ENCODE data around the gene ACTA2.

Gene ACTA2

GRCh38 chr10:88952647-88953111 is at the start of gene ACTA2:
Gene ACTA2, minus strand, starts transcription at chr10:88952773. Its CDS starts 3,843 bp downstream, at chr10:88948930.
- no peak for DNase-seq

GRCh38 chr10:89001729-89002072 is 49.1 kb upstream of the ACTA2 start:
- no peak for DNase-seq

- no peak for DNase-seq
Measured at GRCh38 chr10:89001024-89001728, 48.6 kb upstream of the ACTA2 start.

GRCh38 chr10:88999625-89000024 is 47.1 kb upstream of the ACTA2 start:
- DNase-seq, result no peak

GRCh38 chr10:88996927-88997326 is 44.4 kb upstream of the ACTA2 start:
- DNase-seq, result no peak

GRCh38 chr10:88995156-88995876 is 42.7 kb upstream of the ACTA2 start:
- no peak for DNase-seq

GRCh38 chr10:88994019-88994418 is 41.4 kb upstream of the ACTA2 start:
- DNase-seq, result no peak

- no peak for DNase-seq
Measured at GRCh38 chr10:88992921-88993524, 40.5 kb upstream of the ACTA2 start.

GRCh38 chr10:88991899-88992320 is 39.3 kb upstream of the ACTA2 start:
- DNase-seq, result no peak

- DNase-seq, result peak; percentile 49
Measured at GRCh38 chr10:88991161-88991898, 38.8 kb upstream of the ACTA2 start.

- peak; percentile 49 for DNase-seq
Measured at GRCh38 chr10:88990384-88991160, 38.0 kb upstream of the ACTA2 start, which contains the start of gene FAS. Gene FAS, plus strand, starts transcription at chr10:88990798. Its CDS starts 79 bp downstream, at chr10:88990877.

- no peak for DNase-seq
Measured at GRCh38 chr10:88989824-88990383, 37.3 kb upstream of the ACTA2 start.

GRCh38 chr10:88989423-88989822 is 36.9 kb upstream of the ACTA2 start:
- DNase-seq, result no peak

- DNase-seq, result no peak
Measured at GRCh38 chr10:88987840-88988239, 35.3 kb upstream of the ACTA2 start.

GRCh38 chr10:88987243-88987725 is 34.7 kb upstream of the ACTA2 start:
- no peak for DNase-seq

- DNase-seq, result peak; percentile 44
Measured at GRCh38 chr10:88986549-88987242, 34.1 kb upstream of the ACTA2 start.

- no peak for DNase-seq
Measured at GRCh38 chr10:88984525-88984924, 32.0 kb upstream of the ACTA2 start.

GRCh38 chr10:88983939-88984338 is 31.4 kb upstream of the ACTA2 start:
- no peak for DNase-seq

GRCh38 chr10:88983206-88983605 is 30.6 kb upstream of the ACTA2 start:
- DNase-seq, result no peak

- no peak for DNase-seq
Measured at GRCh38 chr10:88982366-88982765, 29.8 kb upstream of the ACTA2 start.

GRCh38 chr10:88981435-88981834 is 28.9 kb upstream of the ACTA2 start:
- DNase-seq, result no peak

Measured in NCI-H510A treated with DMSO at 0.1 percent for 48 hours (cell line).